Stimulated activated CD4-positive, alpha-beta T cell treated with anti-CD3 and anti-CD28 coated beads, Interleukin-12 subunit alpha, Interleukin-12 subunit beta, amount 100 ng/mL, for 4 hours (primary cell): ENCODE data around the gene MYO18A.
A peak's percentile ranks its signal among the peaks of the same experiment; 100 is the strongest.

Source experiments
- DNase-seq: peaks from one replicate; pipeline ENCODE4 v3.0.0-alpha.2; 2020

Gene MYO18A

GRCh38 chr17:29145289-29146073, 34.7 kb downstream of the MYO18A start:
- DNase-seq = peak; percentile 49

DNA sequence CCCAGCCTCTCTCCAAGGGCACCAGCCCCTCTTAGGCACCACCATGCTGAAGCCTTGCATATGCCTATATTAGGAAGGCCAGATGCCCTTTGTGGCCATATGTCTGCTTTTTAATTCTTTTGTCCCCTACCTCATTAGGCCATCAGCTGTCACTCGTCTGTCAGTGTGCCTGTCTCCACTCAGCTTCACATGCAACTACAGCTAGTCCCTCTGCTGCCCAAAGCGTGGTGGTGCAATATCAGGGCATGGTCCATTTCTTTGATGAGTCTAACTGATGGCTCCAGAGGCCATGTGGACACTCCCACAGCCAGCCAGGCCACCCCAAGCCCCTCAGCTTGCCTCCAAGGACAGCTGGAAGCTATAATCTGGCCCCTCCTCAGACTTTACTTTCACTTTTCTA, 36.3 kb downstream of the MYO18A start:
- DNase-seq = no peak

- DNase-seq = no peak
These were observed 38.7 kb downstream of the MYO18A start for GRCh38 chr17:29141514-29141876.

GRCh38 chr17:29140631-29141513, 39.3 kb downstream of the MYO18A start:
- DNase-seq = peak; percentile 27

- peak; percentile 72 for DNase-seq
These were observed 40.1 kb downstream of the MYO18A start for GRCh38 chr17:29140051-29140621.

- peak; percentile 27 for DNase-seq
These were observed 41.1 kb downstream of the MYO18A start for GRCh38 chr17:29138971-29139691.

DNA sequence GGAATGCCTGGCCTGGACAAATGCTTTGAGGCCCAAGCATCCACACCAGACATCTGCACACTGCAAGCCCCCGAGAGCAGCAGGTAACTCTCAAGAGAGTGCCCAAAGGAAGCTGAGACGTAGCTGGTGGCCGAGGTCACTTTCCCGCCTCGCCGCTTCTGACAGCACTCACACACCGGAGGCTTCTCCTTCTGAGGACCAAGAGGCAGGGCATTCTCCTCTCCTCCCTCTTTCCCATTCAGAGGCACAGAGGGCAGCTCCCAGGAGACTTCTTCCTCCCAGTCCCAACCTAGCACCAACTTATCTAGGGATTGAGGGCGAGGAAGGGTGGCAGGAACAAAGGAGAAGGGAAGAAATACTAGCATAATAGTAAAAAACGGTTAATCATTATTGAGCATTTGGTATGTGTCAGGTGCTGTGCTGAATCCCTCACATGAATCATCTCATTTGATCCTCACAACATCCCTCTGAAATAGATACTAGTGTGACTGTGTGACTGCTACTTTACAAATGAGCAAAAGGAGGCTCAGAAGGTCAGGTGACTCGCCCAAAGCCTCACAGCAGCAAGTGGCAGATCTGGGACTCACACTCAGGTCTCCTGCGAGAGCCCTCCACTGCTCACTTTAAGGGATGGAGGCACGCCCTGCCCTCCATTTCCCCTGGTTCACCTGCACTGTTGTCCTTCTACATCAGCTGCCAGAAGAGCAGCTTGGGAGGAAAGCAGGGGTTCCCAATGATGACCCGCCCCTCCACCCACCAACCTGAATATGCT, 41.8 kb downstream of the MYO18A start:
- peak; percentile 51 for DNase-seq

GRCh38 chr17:29136998-29137730, 43.0 kb downstream of the MYO18A start:
- DNase-seq = no peak

DNA sequence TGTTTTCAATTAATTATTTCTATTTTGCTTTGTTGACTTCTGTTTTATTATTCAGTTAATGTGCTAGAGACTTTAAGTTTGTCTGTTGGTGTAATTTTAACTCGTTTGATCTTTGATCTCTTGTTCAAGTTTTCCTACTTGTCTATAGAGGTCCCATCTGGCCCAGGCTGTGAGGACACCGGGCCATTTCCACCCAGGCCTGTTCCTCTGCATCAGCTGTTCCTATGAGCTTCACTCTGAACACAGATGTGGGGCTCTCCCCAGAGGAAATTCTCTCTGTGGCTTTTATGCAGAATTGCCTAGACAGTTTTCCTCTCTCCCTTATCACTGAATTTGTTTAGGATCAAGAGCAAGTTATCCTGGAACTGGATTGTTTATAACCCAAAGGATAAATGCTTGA, 44.7 kb downstream of the MYO18A start:
- no peak for DNase-seq

DNA sequence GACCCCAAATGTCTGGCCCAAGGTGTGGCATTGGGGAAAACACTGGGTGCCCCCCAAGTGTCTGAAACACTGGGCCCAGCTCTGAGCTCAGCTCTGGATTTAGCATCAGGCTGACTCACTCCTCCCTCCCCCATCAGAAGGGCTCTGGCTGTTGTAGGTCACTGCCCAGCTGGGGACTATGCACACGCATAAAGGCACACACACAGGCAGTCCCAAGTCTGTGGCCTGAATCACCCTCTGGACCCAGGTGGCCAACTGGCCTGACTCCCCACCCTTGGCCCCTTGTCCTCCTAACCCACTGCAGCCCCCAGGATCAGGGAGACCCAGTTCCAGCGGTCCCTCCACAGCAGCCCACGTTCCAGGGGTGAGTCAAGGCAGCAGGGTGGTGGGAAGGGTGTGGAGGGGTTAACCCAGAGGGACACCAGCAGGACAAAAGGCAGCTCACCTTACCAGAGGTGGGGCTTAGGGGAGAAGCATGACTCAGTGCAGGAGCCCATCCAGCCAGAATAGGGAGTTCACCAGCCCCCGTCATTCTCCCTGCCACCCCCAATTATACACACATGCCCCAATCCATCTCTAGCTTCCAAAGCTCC, 47.0 kb downstream of the MYO18A start:
- DNase-seq = no peak

GRCh38 chr17:29131814-29132682, 48.1 kb downstream of the MYO18A start:
- no peak for DNase-seq

GRCh38 chr17:29129731-29130130, 50.5 kb downstream of the MYO18A start:
- no peak for DNase-seq

DNA sequence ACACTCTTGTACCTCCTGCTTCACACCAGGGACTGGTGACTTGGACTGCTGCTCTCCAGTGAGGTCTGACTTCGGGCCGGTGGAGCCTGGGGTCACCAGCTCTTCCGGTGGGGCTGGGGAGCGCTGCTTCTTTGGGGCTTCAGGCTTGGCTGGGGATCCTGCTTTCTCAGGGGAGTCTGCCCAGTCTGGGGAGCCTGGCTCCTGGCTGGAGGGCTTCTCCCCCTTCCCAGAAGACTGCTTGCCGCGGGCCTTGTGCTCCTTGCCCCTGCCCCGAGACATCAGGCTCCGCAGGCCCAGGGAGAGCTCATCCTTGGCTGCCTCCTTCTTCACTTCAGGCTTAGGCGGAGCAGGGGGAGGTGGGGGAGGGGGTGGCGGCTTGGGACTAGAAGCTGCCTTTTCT, 52.4 kb downstream of the MYO18A start:
- DNase-seq = no peak

- no peak for DNase-seq
These were observed 53.8 kb downstream of the MYO18A start for GRCh38 chr17:29126268-29126930.

- DNase-seq = no peak
These were observed 54.5 kb downstream of the MYO18A start for GRCh38 chr17:29125651-29126050.

DNA sequence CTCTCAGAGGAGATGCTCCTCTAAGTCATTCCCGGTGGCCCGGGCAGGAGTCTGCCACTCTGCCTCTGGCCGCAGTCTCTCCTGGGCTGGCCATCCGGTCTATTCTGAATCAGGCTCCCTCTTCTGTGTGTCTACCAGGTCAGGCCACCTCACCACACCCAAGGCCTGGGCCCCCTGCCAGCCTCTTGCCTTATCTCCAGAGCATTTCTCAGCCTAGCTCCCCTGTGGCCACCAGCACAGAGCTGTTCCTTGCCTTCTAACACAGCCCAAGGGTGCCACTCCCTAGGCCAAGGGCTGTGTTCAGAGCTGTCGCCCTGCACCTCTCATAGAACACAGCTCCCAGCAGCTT, 55.3 kb downstream of the MYO18A start:
- DNase-seq = no peak

DNA sequence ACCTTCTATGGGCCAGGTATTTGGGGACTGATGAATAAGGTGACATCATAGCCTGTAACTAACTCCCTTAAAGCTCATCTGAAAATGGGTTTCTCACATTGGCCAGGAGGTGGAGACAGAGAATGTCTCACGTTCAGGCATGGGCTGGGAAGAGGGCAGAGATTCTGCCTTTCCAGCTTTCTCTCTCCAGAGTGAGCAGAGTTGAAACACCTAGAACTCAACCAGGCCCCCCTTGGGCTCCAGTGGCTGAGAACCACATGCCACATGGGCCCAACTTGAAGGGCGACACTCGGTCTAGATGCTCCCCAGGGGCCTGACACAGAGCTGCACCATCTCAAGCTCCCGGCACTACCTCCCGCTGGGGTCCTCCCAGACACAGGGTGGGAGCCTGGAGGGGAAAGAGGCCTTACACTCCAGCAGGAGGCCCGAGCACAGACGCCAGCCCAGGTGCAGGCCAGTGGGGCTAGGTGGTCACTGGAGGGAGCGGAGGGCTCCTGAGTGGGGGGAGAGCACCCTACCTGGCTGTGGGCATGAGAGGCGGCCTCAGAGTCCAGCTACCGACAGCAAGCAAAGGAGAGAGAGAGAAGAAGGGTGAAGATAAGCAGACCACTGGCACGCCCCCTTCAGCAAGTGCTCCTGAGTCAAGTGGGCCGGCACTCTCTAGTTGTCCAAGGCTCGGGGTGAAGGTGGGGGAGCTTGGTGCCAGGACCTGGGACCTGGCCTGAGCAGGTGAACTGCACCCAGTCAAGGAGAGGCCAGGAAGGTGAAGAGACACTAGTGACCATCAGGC, 55.9 kb downstream of the MYO18A start:
- DNase-seq = no peak

DNA sequence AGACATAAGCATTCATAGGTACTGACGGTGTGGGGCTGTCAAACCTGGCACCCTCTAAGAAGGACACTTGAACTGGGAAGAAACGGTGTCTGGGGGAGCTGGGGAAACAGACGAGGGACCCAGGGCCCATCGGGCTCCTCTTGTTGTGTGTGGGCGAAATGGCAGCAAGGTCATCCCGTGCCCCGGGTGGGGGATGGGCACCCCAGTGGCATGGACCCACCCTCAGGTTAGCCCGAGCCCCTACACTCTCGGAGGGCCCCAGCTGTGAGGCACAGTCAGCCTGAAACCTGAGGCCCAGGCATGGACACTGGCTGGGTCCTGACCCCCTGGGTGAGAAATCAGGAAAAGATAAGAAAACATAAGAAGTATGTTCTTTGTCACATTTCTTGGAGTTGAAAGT, 57.1 kb downstream of the MYO18A start:
- DNase-seq = no peak

DNA sequence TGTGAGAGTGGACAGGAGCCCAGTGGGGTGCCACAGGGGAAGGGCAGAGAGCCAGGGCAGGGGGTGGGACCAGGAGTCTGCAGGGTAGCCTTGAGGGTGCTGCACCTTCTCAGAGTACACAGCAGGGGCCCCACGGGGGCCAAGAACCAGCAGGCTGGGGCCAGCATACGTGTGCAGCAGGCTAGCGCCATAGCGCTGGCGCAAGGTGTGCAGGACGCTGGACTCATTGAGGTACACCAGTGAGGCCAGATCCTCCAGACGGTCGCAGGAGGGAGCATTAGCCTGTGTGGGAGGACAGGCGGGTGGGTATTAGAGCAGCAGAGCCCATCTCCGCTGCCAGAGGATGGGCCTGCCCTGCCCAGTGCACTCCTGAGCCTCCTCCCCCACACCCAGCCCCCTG, 58.8 kb downstream of the MYO18A start:
- DNase-seq = no peak
